Measurements from ENCODE around the gene TUB.

Gene TUB

GRCh38 chr11:8100158-8100557, 19.1 kb downstream of the TUB start:
- H3K9me3 ChIP-seq (ENCODE audit: control insufficient read depth, low read length) = no peaks in the 10 kb centered on the region
- H3K4me3 ChIP-seq (ENCODE audit: extremely low read depth, insufficient read depth, low read length, poor library complexity, severe bottlenecking) = no peak overlapping the region
- peaks cover 46% of the 10 kb centered on the region for H3K36me3 ChIP-seq (ENCODE audit: control insufficient read depth, insufficient read depth, low read length)
- peaks cover 12% of the 10 kb centered on the region for H3K4me1 ChIP-seq (ENCODE audit: control insufficient read depth, insufficient read depth, low read length, poor library complexity, severe bottlenecking)
- H3K27ac ChIP-seq (ENCODE audit: low read depth, low read length, severe bottlenecking) = no peak overlapping the region
- 85 to 89% methylated on average over 10 of the region's 14 CpGs for WGBS, 2 experiments (ENCODE audit: insufficient coverage in 2 of 2)

GRCh38 chr11:8100605-8101004, 19.6 kb downstream of the TUB start:
- WGBS, 2 experiments (ENCODE audit: insufficient coverage in 2 of 2) = 98 to 99% methylated on average over 8 of the region's 8 CpGs
- Histone ChIP-seq H3K4me3 (ENCODE audit: extremely low read depth, insufficient read depth, low read length, poor library complexity, severe bottlenecking) (no peak overlapping the region), H3K9me3 (ENCODE audit: control insufficient read depth, low read length) (no peaks in the 10 kb centered on the region), H3K36me3 (ENCODE audit: control insufficient read depth, insufficient read depth, low read length) (peaks cover 42% of the 10 kb centered on the region), H3K4me1 (ENCODE audit: control insufficient read depth, insufficient read depth, low read length, poor library complexity, severe bottlenecking) (peaks cover 12% of the 10 kb centered on the region), H3K27ac (ENCODE audit: low read depth, low read length, severe bottlenecking) (no peak overlapping the region)

- 93 to 99% methylated on average over 9 of the region's 11 CpGs for WGBS, 2 experiments (ENCODE audit: insufficient coverage in 2 of 2)
- Histone ChIP-seq H3K36me3 (ENCODE audit: control insufficient read depth, insufficient read depth, low read length) (peaks cover 46% of the 10 kb centered on the region), H3K9me3 (ENCODE audit: control insufficient read depth, low read length) (no peaks in the 10 kb centered on the region), H3K4me3 (ENCODE audit: extremely low read depth, insufficient read depth, low read length, poor library complexity, severe bottlenecking) (no peak overlapping the region), H3K27ac (ENCODE audit: low read depth, low read length, severe bottlenecking) (no peak overlapping the region), H3K4me1 (ENCODE audit: control insufficient read depth, insufficient read depth, low read length, poor library complexity, severe bottlenecking) (peaks cover 12% of the 10 kb centered on the region)
Observed at GRCh38 chr11:8101421-8101820, 20.4 kb downstream of the TUB start.

- Histone ChIP-seq H3K4me1 (ENCODE audit: control insufficient read depth, insufficient read depth, low read length, poor library complexity, severe bottlenecking) (peaks cover 12% of the 10 kb centered on the region), H3K27ac (ENCODE audit: low read depth, low read length, severe bottlenecking) (no peak overlapping the region), H3K4me3 (ENCODE audit: extremely low read depth, insufficient read depth, low read length, poor library complexity, severe bottlenecking) (no peak overlapping the region), H3K9me3 (ENCODE audit: control insufficient read depth, low read length) (no peaks in the 10 kb centered on the region), H3K36me3 (ENCODE audit: control insufficient read depth, insufficient read depth, low read length) (peaks cover 41% of the 10 kb centered on the region)
Observed at GRCh38 chr11:8102296-8102915, 21.4 kb downstream of the TUB start.

- Histone ChIP-seq H3K36me3 (ENCODE audit: control insufficient read depth, insufficient read depth, low read length) (peaks cover 35% of the 10 kb centered on the region), H3K4me3 (ENCODE audit: extremely low read depth, insufficient read depth, low read length, poor library complexity, severe bottlenecking) (no peak overlapping the region), H3K4me1 (ENCODE audit: control insufficient read depth, insufficient read depth, low read length, poor library complexity, severe bottlenecking) (peaks cover 11% of the 10 kb centered on the region), H3K27ac (ENCODE audit: low read depth, low read length, severe bottlenecking) (no peak overlapping the region), H3K9me3 (ENCODE audit: control insufficient read depth, low read length) (no peaks in the 10 kb centered on the region)
- 92 to 100% methylated on average over 5 to 7 of the region's 7 CpGs for WGBS, 2 experiments (ENCODE audit: insufficient coverage in 2 of 2)
Observed at GRCh38 chr11:8102965-8103364, 22.0 kb downstream of the TUB start.

- 80 to 100% methylated on average over 1 of the region's 2 CpGs for WGBS, 2 experiments (ENCODE audit: insufficient coverage in 2 of 2)
- Histone ChIP-seq H3K27ac (ENCODE audit: low read depth, low read length, severe bottlenecking) (no peak overlapping the region), H3K36me3 (ENCODE audit: control insufficient read depth, insufficient read depth, low read length) (peaks cover 32% of the 10 kb centered on the region)
Observed at GRCh38 chr11:8103909-8104308, 22.9 kb downstream of the TUB start.

GRCh38 chr11:8105133-8105532, 24.1 kb downstream of the TUB start:
- WGBS, 2 experiments (ENCODE audit: insufficient coverage in 2 of 2) = 94 to 100% methylated on average over 1 to 2 of the region's 4 CpGs
- Histone ChIP-seq H3K36me3 (ENCODE audit: control insufficient read depth, insufficient read depth, low read length) (peaks cover 25% of the 10 kb centered on the region), H3K4me1 (ENCODE audit: control insufficient read depth, insufficient read depth, low read length, poor library complexity, severe bottlenecking) (no peaks in the 10 kb centered on the region), H3K27ac (ENCODE audit: low read depth, low read length, severe bottlenecking) (no peak overlapping the region), H3K9me3 (ENCODE audit: control insufficient read depth, low read length) (no peaks in the 10 kb centered on the region), H3K4me3 (ENCODE audit: extremely low read depth, insufficient read depth, low read length, poor library complexity, severe bottlenecking) (no peak overlapping the region)

More at GRCh38 chr11:8103909-8104308, 22.9 kb downstream of the TUB start:
- Histone ChIP-seq H3K9me3 (ENCODE audit: control insufficient read depth, low read length) (no peaks in the 10 kb centered on the region), H3K4me3 (ENCODE audit: extremely low read depth, insufficient read depth, low read length, poor library complexity, severe bottlenecking) (no peak overlapping the region), H3K4me1 (ENCODE audit: control insufficient read depth, insufficient read depth, low read length, poor library complexity, severe bottlenecking) (peaks cover 2% of the 10 kb centered on the region)

- Histone ChIP-seq H3K9me3 (ENCODE audit: control insufficient read depth, low read length) (no peaks in the 10 kb centered on the region), H3K27ac (ENCODE audit: low read depth, low read length, severe bottlenecking) (no peak overlapping the region), H3K4me3 (ENCODE audit: extremely low read depth, insufficient read depth, low read length, poor library complexity, severe bottlenecking) (no peak overlapping the region), H3K36me3 (ENCODE audit: control insufficient read depth, insufficient read depth, low read length) (peaks cover 19% of the 10 kb centered on the region), H3K4me1 (ENCODE audit: control insufficient read depth, insufficient read depth, low read length, poor library complexity, severe bottlenecking) (no peaks in the 10 kb centered on the region)
- 90 to 91% methylated on average over 1 to 3 of the region's 3 CpGs for WGBS, 2 experiments (ENCODE audit: insufficient coverage in 2 of 2)
Observed at GRCh38 chr11:8105666-8106065, 24.7 kb downstream of the TUB start.

- Histone ChIP-seq H3K4me3 (ENCODE audit: extremely low read depth, insufficient read depth, low read length, poor library complexity, severe bottlenecking) (no peak overlapping the region), H3K9me3 (ENCODE audit: control insufficient read depth, low read length) (no peaks in the 10 kb centered on the region), H3K27ac (ENCODE audit: low read depth, low read length, severe bottlenecking) (no peak overlapping the region), H3K4me1 (ENCODE audit: control insufficient read depth, insufficient read depth, low read length, poor library complexity, severe bottlenecking) (no peaks in the 10 kb centered on the region), H3K36me3 (ENCODE audit: control insufficient read depth, insufficient read depth, low read length) (peaks cover 17% of the 10 kb centered on the region)
- 88 to 95% methylated on average over 2 of the region's 2 CpGs for WGBS, 2 experiments (ENCODE audit: insufficient coverage in 2 of 2)
Observed at GRCh38 chr11:8106679-8107078, 25.7 kb downstream of the TUB start.

- 100% methylated on average over 2 of the region's 5 CpGs; no CpG with 5 or more reads in 1 of the 2 experiments for WGBS, 2 experiments (ENCODE audit: insufficient coverage in 2 of 2)
- H3K4me1 ChIP-seq (ENCODE audit: control insufficient read depth, insufficient read depth, low read length, poor library complexity, severe bottlenecking) = no peaks in the 10 kb centered on the region
- H3K9me3 ChIP-seq (ENCODE audit: control insufficient read depth, low read length) = no peaks in the 10 kb centered on the region
- H3K4me3 ChIP-seq (ENCODE audit: extremely low read depth, insufficient read depth, low read length, poor library complexity, severe bottlenecking) = no peak overlapping the region
- peaks cover 11% of the 10 kb centered on the region for H3K36me3 ChIP-seq (ENCODE audit: control insufficient read depth, insufficient read depth, low read length)
- H3K27ac ChIP-seq (ENCODE audit: low read depth, low read length, severe bottlenecking) = no peak overlapping the region
Observed at GRCh38 chr11:8107642-8108041, 26.6 kb downstream of the TUB start.

- no peak overlapping the region for H3K27ac ChIP-seq (ENCODE audit: low read depth, low read length, severe bottlenecking)
- peaks cover 7% of the 10 kb centered on the region for H3K36me3 ChIP-seq (ENCODE audit: control insufficient read depth, insufficient read depth, low read length)
- no peak overlapping the region for H3K4me3 ChIP-seq (ENCODE audit: extremely low read depth, insufficient read depth, low read length, poor library complexity, severe bottlenecking)
- H3K9me3 ChIP-seq (ENCODE audit: control insufficient read depth, low read length) = no peaks in the 10 kb centered on the region
- 91 to 100% methylated on average over 2 of the region's 2 CpGs for WGBS, 2 experiments (ENCODE audit: insufficient coverage in 2 of 2)
- H3K4me1 ChIP-seq (ENCODE audit: control insufficient read depth, insufficient read depth, low read length, poor library complexity, severe bottlenecking) = no peaks in the 10 kb centered on the region
Observed at GRCh38 chr11:8108421-8108820, 27.4 kb downstream of the TUB start.

Data from mesodermal cell (in vitro differentiated cells).